HuH-7.5 (cell line): ENCODE measurements around the gene DENND1A.
"Not testable (repeated sequence)": the region's sequence is repeated elsewhere in the genome, so short reads cannot be mapped to it uniquely, and the experiment has no call there.

Experiments
- DNase-seq: peaks from one replicate; pipeline ENCODE4 v3.0.0; 2011; ENCODE audit warnings: low spot score

Gene DENND1A

GRCh38 chr9:123771690-123772089, 158.2 kb downstream of the DENND1A start:
- no peak for DNase-seq

DNA sequence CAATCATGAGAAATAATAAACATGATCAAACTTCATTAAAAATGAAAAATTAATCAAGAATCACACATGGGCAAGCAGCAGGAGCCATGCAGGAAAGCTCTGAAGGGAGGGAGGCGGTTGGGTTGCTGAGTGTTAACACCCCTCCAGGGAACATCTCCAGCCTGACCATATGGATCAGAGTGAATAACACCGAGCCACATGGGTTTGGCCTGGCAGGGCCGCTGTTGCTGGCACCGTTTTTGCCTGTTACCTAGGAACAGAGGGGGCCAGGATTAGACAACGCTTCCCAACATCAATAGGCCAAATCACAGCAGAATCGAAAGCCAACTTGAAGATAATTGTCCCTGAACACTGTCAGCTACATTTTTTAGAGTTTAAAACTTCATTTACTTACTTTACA, 160.2 kb downstream of the DENND1A start:
- DNase-seq, result no peak

DNA sequence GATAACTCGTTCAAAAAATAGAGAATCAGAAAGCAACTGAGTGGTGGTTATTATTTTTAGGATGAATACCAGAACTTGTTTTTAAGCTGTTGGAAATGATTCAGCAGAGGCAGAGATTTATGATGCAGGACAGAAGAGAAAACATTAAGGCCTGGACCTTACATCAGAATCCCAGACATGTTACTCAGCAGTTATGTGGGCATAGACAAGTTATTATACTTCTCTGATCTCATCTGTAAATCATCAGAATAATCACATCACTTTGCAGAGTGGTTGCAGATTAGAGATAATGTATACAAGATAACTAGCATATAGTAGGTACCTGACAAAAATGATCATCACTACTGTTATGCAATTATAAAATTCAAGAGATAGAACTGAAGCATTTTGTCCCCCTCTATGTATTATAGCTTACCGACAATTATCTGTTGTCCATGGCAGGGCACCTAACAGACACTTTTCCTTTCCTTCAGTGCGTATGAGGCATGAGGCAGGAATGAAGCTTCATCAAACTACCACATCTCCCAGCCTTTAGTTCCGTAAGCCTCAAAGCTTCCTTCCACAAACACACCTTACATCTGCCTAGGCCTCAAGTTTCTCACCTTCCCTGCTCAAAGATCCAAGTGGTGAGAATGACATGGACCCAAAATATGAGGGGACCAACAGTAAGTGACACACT, 165.9 kb downstream of the DENND1A start:
- DNase-seq, result no peak

DNA sequence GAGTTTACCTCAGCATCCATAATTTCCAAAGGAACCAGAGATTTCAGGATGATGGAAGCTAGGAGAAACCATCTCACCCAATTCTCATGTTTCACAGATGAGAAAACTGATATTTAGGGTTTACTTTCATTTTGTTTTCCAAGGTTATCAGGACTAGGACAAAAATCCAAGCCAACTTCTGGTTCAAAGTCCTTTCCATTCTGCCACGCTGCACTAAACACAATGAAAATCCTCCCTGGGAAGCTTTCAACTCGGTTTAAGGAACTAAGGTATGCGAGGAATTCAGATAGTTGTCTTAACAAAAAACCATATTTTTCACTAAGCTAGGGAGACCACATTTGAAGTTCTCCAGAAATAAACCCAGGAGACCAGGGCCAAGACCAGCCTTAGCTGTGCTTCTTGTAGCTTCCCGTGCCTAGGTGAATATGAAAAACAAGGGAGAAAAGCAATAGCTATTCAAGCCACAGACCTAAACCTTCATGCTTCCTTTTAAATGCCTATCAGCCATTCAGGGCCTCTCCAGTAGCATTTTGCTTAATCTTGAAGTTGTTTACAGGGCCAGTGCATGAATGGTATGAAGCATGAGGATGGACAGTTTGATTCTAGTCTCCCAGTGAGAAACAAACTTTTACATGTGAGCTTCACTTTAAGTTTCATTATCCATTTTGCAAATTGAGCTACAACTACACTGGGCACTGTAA, 167.9 kb downstream of the DENND1A start:
- DNase-seq, result no peak

- DNase-seq, result no peak
These were observed 172.0 kb downstream of the DENND1A start for GRCh38 chr9:123757960-123758359.

DNA sequence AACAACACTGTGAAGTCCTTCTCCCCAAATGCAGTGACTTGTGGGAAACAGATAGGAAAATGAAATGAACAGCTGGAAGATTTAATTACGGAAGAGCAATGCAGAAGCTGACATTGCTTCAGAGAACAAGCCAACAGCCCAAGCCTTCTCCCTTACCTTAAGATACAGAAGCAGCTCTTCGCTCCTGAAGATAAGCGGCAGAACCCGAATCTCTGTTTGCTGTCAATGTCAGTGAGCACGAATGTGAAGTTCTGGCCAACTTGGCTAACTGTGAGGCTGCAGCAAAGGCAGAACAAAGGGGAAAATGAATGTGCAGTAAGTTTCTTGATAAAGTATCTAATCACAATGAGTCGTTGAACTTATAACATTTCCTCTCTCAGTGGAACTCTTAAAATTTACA, 172.4 kb downstream of the DENND1A start:
- DNase-seq, result no peak

DNA sequence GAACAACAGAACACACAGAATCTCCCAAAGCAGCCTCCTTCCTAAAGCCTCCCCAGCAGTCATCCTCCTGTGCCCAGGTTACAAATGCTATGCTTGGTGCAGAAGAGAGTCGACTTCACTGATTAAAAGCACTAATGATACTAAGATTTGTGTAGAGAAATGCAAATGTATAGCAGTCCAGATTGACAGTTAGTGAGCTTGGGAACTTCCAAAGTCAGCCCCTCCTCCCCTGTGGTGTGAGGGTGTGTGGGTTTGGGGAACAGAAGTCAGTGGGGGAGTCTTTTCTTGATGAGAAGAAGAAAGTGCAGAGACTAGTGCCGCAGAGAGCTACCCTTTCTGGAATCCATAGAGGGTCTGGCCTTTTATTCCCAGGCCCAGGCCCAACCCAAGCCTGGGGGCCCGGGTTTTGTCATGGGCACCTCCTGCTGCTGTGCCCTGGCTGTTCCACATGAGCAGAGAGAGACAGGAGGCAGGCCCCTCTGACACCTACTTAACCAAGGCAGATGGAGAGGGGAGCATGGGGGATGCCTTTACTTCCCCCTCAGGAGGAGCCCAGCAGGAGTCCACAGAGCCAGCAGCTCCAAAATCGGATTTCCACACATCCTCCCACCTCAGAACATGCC, 173.3 kb downstream of the DENND1A start:
- DNase-seq, result no peak

GRCh38 chr9:123753669-123754258, 176.2 kb downstream of the DENND1A start:
- no peak for DNase-seq

DNA sequence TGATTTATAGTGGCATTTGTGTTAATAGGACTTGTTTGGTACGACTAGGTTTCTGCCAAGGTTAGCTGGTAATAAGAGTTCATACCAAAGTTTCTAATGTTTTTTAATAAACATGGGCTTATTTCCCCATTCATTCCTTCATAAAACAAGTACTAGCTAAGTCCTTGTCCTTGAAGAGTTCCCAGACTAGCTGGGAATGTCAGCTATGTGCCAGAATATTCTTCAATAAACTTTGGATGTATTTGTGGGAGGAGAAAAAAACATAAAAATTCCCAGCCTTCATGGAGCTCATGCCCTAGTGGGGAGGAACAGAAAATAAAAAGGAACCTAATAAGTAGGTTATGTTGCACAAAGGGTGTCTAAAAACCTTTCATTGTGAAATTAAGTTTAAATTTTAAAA, 176.9 kb downstream of the DENND1A start:
- no peak for DNase-seq

DNA sequence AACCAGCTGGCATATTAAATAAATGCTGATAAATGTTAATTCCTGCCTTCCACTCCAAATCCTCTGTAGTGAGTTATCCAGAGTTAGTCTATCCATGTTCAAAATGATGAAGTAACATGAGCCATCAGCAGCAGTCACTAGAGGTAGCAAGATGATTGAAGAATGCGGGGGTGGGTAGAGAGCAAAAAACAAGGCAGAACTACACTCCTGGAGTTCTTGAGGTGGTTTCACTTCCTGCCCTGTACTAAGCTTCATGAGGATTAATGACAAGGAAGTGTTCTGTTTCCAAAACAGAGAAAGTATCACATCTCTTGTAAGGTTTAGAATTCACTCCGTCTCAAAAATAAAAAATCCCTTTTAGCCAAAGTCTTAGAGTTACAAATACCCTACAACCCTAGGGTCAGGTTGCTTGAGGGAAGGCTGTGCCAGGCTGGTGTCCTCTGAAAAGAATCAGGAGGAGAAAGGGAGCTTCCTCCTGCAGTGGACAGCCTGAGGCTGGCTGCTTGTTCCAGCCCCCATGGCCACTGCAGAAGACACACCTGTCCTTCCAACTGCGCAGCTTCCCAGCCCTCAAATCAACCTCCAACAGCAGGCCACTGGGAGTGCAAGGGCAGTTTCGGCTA, 180.2 kb downstream of the DENND1A start:
- DNase-seq, result no peak

- no peak for DNase-seq
These were observed 183.2 kb downstream of the DENND1A start for GRCh38 chr9:123746765-123747164.

GRCh38 chr9:123745933-123746332, 184.0 kb downstream of the DENND1A start:
- DNase-seq, result no peak

GRCh38 chr9:123745451-123745850, 184.5 kb downstream of the DENND1A start:
- no peak for DNase-seq

GRCh38 chr9:123743737-123744136, 186.2 kb downstream of the DENND1A start:
- DNase-seq, result no peak

DNA sequence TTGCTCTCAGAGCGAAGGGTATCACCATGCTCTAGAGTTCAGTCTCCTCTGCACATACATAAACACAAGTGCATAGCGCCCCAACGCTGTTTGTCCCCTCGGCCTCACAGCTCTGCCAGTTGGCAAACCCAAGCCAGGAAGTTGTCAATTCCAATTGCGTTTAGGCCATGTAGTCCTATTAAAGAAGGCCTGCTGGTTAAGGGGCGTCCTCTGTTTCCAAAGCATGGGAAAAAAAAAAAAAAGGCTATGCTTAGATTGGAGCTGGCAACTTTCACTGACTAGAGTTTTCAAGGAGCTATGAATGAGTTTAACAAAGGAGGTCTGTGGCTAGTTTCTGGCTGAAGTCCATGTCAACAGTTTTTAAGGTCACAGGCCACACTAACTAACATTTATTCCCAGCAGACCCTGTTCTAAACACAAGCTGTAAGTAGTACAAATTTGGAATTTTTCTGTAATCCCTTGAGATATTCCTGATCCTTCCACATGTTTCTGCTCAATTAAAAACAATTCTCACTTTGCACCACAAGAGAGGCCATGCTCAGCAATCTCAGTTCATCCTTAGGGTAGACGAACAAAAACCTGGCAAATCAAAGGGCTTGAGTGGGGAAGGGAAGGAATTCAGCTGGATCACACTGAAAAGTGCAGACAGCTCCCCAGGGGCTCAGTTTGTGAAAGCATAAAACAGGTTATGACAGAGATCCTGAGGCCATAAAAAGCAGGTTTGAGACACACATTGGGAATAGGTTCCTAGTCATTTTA, 187.7 kb downstream of the DENND1A start:
- no peak for DNase-seq

DNA sequence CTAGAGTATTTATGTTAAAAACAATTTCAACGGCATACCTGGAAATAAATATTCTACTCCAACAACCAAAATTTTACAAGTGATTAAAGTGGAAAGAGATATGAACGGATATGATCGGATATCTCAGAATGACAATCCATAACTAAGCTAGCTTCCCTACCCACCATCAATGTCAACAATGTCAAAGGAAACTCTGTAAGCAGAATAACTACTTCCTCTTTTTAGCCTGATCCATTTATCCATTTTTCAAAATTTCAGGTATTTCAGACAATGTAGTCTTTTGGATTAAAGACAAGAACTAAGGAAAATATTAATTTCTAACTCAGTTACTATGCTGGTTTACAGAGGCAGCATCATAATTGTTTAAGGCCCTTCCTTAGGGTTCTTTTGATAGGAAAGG, 188.7 kb downstream of the DENND1A start:
- no peak for DNase-seq

DNA sequence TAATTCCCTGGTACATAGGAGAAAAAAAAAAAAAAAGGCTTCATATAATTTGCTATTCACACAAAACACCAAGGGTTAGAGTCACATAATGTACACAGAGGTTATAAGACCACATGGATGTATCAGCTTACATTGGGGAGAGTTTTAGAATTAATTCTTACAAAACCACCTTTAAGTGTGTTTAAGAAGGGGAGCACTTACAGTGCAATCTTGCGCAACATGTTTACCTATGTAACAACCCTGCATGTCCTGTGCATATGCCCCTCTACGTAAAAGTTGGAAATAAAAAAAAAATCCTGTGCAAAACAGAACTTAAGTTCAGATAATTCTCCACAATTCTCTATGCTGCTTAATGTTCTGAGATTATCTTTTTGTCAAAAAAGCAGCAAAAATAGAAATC, 190.0 kb downstream of the DENND1A start:
- no peak for DNase-seq

DNA sequence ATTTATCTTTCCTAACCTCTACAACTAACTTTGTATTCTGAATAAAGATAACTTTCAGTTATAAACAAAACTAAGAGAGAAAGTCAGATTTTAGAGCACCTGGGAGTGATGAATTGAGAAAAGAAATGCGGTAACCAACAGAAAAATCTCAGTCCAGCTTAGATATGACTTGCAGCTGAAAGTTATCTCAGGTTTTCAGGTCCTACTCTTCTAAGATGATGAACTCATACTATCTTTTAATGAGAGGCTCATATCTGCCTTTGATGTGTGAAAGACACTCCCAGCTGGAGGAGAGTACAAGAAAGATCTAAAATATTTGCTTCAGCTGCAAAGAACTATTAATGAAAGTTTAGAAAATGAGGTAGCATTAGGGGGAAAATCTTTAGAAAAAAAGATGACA, 190.5 kb downstream of the DENND1A start:
- no peak for DNase-seq

DNA sequence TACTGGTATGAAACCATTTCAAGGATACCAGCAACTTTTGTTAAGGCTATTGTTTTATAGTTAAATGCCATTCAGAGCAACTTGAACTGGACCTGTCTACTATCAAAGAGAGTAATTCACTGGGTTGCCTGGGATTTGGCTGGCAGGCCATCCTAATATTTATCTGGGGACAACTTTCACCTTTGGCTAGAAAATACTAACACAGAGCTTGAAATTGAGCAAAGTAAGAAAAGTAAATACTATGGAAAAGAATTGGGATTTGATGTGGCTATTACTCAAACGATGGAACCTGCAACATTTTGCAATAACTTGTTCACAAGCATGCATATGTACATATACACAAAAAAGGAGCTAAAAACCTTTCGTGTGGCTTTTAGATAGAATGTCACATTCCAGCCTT, 191.3 kb downstream of the DENND1A start:
- no peak for DNase-seq

DNA sequence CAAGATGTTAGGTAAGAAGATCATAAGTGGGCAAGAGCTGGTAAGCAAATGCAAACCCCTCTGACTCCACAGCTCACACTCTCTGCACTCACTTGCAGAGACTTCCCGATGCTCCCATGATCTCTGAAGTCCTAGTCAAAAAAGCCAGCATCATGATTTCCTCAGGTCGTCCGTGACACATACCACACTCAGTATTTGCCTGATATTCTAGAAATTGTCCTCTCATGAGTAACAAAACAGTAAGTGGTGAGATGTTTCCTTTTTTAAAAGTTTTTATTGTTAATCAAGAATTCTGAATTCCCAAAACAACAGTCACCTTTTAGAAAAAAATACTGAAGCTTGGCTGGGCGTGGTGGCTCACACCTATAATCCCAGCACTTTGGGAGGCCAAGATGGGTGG, 194.6 kb downstream of the DENND1A start:
- DNase-seq, result no peak

DNA sequence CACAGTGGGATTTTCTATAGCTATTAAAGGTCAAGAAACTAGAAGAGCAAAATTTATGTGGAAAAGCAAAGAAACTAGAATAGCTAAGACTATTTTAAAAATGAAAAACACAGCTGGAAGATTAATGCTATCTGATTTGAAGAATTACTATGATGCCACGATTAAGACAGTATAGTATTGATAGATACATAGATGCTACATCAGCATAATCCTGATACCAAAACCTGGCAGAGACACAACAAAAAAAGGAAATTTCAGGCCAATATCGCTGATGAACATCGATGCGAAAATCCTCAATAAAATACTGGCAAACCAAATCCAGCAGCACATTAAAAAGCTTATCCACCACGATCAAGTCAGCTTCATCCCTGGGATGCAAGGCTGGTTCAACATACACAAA, 201.4 kb downstream of the DENND1A start:
- not testable (repeated sequence) for DNase-seq

DNA sequence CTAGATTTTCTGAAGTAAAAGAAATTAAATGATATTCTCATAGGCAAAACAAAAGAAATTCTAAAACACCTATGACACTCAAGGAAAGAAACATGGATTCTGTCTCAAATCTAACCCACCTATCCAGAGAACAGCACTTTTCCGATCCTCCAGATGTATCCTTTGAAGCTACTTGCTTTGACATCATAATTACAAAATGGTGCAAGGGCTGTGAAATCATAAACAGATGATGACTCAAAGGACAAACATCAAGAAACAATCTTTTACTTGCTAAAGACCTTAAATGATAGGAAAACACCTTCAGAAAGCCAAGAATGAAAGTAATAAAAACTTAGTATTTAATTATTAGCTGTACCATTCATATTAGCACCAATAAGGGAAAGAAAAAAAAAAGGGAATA, 202.6 kb downstream of the DENND1A start:
- no peak for DNase-seq
